Heart left ventricle (tissue), 13 donors: ENCODE measurements around the gene TACC3.

Experiments used
- POLR2A ChIP-seq, 2 donors: fragments of 450-650 bp; IDR thresholded peaks; one replicate each; pipeline ENCODE4 v1.6.1; 2017; ENCODE audit warnings: antibody characterized with exemption in 2 of 2, mild to moderate bottlenecking in 2 of 2, moderate library complexity in 2 of 2
- TF ChIP-seq, protein P1 (sequence below), 12 donors: fragments of 200-600 bp; sonication (generic) in 4 of 12; IDR thresholded peaks; one replicate each; pipeline versions ENCODE4 v1.5.0 to v1.8.0; 2018 to 2022; ENCODE audit warnings: antibody characterized with exemption in 12 of 12, mild to moderate bottlenecking in 5 of 12
- donor health status: ischemic (EF 13 %, LVEDD 7.1; RV severe dilation, severe dysfunction).
- donor health status: DM: no; HTN: yes; CAD: no.
- donor health status: DM: no; HTN: no; CAD: no.
- donor health status: ischemic (EF 25% LVEDD 6.9; RV normal size, moderate dysfunction).
- donor health status: ischemic (EF 25% LVEDD 5.7; RV mildly dilated, moderate dysfunction).
- donor health status: ischemic (EF 35%, LVEDD 5.7; RV mildly dilated, moderate dysfunction).
- donor health status: nonischemic (EF 11% LVEDD 7.7; RV severe dilation, severe dysfunction).
- donor health status: DM: yes; HTN: yes; CAD: no.
- donor health status: PGD.
- donor health status: ischemic (EF 29% LVEDD 5.4; RV normal size, mild dysfunction).
- donor health status: nonischemic (EF 23%, LVEDD 6.1; RV moderate dilation, normal function).

- TF ChIP-seq, protein P1, sequence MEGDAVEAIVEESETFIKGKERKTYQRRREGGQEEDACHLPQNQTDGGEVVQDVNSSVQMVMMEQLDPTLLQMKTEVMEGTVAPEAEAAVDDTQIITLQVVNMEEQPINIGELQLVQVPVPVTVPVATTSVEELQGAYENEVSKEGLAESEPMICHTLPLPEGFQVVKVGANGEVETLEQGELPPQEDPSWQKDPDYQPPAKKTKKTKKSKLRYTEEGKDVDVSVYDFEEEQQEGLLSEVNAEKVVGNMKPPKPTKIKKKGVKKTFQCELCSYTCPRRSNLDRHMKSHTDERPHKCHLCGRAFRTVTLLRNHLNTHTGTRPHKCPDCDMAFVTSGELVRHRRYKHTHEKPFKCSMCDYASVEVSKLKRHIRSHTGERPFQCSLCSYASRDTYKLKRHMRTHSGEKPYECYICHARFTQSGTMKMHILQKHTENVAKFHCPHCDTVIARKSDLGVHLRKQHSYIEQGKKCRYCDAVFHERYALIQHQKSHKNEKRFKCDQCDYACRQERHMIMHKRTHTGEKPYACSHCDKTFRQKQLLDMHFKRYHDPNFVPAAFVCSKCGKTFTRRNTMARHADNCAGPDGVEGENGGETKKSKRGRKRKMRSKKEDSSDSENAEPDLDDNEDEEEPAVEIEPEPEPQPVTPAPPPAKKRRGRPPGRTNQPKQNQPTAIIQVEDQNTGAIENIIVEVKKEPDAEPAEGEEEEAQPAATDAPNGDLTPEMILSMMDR (IDR thresholded peaks at IDR 0.05) = no peak
- no peak for TF ChIP-seq POLR2A (IDR thresholded peaks at IDR 0.05)
These were observed 4.2 kb downstream of the TACC3 start for GRCh38 chr4:1725521-1725920.
